Ascending aorta (tissue), 2 donors: ENCODE data around the gene FAM13B. TPM values are rescaled to one million over a fixed set of nuclear protein-coding genes. Genes with fewer than 3 reads are reported as not detected.

Source experiments
- DNase-seq, 2 donors: peaks; one replicate each; pipeline ENCODE4 v3.0.0-alpha.2; 2019; ENCODE audit warnings: low spot score in 2 of 2
- H3K27ac ChIP-seq, 2 donors: fragments of 200-600 bp; sonication (generic); one replicate each; pipeline ENCODE4 v1.5.1; 2016 to 2017; ENCODE audit warnings: mild to moderate bottlenecking in 1 of 2
- H3K27me3 ChIP-seq: fragments of 200-600 bp; sonication (generic); one replicate; pipeline ENCODE4 v1.5.1; 2017
- H3K36me3 ChIP-seq, 2 donors: fragments of 200-600 bp; sonication (generic); one replicate each; pipeline ENCODE4 v1.5.1; 2016
- H3K4me1 ChIP-seq, 2 donors: fragments of 200-600 bp; sonication (generic); one replicate each; pipeline ENCODE4 v1.5.1; 2016 to 2017; ENCODE audit warnings: mild to moderate bottlenecking in 1 of 2
- H3K4me3 ChIP-seq, 2 donors: fragments of 200-600 bp; sonication (generic); one replicate each; pipeline ENCODE4 v1.5.1; 2016 to 2017; ENCODE audit warnings: mild to moderate bottlenecking in 1 of 2
- H3K9me3 ChIP-seq, 2 donors: fragments of 200-600 bp; sonication (generic); one replicate each; pipeline ENCODE4 v1.5.1; 2016
- intact Hi-C: fragments of 100-400 bp; cut with DNase I; formaldehyde crosslinking; loops from one replicate; pipeline ENCODE4 v1.15.1; 2023
- total RNA-seq: library from RNA; depleted of rRNA; stranded (reverse); fragments of >200 nt; gene quantifications from one replicate; pipeline ENCODE4 v1.1.0, GENCODE V29; 2016
- TF ChIP-seq, protein P1 (sequence below), 3 experiments: fragments of 200-600 bp in 2 of 3; fragments of 450-650 bp in 1 of 3; sonication (generic) in 2 of 3; IDR thresholded peaks; one replicate each; pipeline ENCODE4 v1.5.1; 2016 to 2019; ENCODE audit warnings: antibody characterized with exemption in 3 of 3, mild to moderate bottlenecking in 1 of 3, moderate library complexity in 1 of 3

FAM13B gene
- total RNA-seq, 1 donor from 2014 or later, result 19.2 TPM

DNA sequence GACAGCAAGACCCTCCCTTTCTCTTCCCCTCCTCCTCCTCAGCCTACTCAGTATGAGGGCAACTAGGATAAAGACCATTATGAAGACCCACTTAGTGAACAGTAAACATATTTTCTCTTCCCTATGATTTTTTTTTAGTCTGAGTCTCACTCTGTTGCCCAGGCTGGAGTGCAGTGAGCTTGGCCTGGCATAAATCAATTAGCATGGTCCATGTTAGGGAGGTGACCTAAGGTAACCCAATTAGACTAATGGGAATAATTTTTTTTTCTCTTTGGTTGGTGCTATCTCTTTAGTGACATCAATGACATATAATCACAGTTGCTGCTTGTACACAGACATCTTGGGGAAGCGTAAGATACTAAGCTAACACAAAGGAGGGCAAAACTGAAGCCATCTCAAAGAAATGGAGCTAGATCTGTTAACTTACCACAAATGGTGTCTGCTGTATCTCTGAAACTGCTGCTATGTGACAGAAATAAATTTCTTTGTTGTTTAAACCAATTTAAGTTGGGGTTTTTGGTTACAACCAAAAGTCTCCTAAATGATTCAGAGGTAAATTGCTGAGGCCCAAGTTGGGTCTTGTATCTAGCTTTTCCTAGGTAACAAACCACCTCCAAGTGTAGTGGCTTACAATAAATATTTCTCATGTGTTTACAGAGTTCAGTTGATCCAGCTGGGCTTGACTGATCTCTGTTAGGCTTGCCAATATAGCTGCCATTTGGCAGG, 130.3 kb downstream of the FAM13B start:
- H3K27me3 ChIP-seq, result no peaks in the 10 kb centered on the region

DNA sequence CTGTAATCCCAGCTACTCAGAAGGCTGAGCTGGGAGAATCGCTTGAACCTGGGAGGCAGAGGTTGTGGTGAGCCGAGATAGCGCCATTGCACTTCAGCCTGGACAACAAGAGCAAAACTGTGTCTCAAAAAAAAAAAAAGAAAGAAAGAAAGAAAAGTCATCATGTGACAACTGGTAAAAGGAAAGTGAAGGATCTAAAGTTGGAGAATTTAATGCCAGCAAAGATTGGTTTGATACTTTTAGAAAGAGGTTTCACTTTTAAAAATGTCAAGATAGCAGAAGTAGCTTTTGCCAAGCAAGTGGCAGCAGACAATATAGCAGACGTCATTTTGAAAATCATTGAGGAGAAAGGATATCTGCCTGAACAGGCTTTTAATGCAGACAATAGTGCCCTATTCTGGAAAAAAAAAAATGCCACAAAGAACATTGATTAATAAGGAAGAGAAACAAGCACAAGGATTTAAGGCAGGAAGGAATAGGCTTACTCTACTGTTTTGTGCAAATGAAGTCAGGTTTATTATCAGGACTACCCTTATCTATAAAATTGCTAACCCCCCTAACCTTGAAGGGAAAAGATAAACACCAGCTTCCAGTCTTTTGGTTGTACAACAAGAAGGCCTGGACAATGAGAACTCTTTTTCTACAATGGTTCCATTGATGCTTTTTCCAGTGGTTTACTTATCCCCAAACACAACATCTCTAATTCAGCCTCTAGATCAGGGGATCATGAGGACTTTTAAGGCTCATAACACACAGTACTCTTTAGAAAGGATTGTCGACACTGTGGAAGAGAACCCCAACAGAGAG, 131.7 kb downstream of the FAM13B start:
- DNase-seq, result no peak
- Histone ChIP-seq H3K36me3 (no peaks in the 10 kb centered on the region), H3K4me3 (no peak overlapping the region), H3K4me1 (no peaks in the 10 kb centered on the region), H3K27ac (no peak overlapping the region), H3K9me3 (no peaks in the 10 kb centered on the region), H3K27me3 (no peaks in the 10 kb centered on the region)
- intact Hi-C loops, result no loop called here
- TF ChIP-seq, protein P1, sequence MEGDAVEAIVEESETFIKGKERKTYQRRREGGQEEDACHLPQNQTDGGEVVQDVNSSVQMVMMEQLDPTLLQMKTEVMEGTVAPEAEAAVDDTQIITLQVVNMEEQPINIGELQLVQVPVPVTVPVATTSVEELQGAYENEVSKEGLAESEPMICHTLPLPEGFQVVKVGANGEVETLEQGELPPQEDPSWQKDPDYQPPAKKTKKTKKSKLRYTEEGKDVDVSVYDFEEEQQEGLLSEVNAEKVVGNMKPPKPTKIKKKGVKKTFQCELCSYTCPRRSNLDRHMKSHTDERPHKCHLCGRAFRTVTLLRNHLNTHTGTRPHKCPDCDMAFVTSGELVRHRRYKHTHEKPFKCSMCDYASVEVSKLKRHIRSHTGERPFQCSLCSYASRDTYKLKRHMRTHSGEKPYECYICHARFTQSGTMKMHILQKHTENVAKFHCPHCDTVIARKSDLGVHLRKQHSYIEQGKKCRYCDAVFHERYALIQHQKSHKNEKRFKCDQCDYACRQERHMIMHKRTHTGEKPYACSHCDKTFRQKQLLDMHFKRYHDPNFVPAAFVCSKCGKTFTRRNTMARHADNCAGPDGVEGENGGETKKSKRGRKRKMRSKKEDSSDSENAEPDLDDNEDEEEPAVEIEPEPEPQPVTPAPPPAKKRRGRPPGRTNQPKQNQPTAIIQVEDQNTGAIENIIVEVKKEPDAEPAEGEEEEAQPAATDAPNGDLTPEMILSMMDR (IDR thresholded peaks at IDR 0.05), result no peak

More for the DNA sequence above, 130.3 kb downstream of the FAM13B start:
- intact Hi-C loops, result no loop called here
- no peaks in the 10 kb centered on the region for H3K9me3 ChIP-seq
- no peak overlapping the region for H3K27ac ChIP-seq
- H3K36me3 ChIP-seq, result no peaks in the 10 kb centered on the region
- DNase-seq, result no peak
- H3K4me3 ChIP-seq, result no peak overlapping the region
- no peaks in the 10 kb centered on the region for H3K4me1 ChIP-seq
- TF ChIP-seq, protein P1 (IDR thresholded peaks at IDR 0.05), result no peak

DNA sequence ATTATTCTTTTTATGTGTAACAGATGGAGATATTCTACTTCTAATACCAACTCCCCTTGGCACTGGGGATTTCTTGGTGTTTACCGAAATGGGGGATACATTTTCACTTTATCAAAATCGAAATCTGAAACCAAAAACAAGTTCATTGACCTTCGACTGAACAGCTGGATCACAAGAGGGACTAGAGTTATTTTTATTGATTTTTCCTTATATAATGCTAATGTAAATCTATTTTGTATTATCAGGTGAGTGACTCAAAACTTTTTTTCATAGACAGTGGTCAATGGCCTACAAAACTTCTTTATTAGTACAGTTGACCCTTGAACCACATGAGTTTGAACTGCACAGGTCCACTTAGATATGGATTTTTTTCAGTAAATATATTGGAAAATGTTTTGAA, 133.4 kb downstream of the FAM13B start:
- no peak for DNase-seq
- Histone ChIP-seq H3K9me3 (no peaks in the 10 kb centered on the region), H3K27me3 (no peaks in the 10 kb centered on the region), H3K4me1 (no peaks in the 10 kb centered on the region), H3K36me3 (no peaks in the 10 kb centered on the region), H3K4me3 (no peak overlapping the region), H3K27ac (no peak overlapping the region)
- intact Hi-C loops, result no loop called here
- TF ChIP-seq, protein P1 (IDR thresholded peaks at IDR 0.05), result no peak

DNA sequence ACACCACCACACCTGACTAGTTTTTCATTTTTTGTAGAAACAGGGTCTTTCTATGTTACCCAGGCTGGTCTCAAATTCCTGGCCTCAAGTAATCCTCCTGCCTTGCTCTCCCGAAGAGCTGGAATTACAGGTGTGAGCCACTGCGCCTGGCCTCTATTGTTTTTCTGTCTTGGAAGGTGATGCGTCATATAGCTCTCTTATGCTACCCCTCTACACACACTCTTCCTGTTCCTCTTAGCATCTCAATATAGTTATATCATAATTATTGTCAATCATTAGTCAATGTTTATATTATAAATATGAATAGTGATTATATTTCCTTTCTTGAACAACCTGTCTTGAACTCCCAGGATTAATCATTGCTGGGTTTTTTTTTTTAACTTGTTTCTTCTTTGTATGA, 136.3 kb downstream of the FAM13B start:
- no peaks in the 10 kb centered on the region for H3K4me1 ChIP-seq
- TF ChIP-seq, protein P1 (IDR thresholded peaks at IDR 0.05), result no peak
- H3K4me3 ChIP-seq, result no peak overlapping the region
- no peak for DNase-seq
- intact Hi-C loops, result no loop called here
- no peaks in the 10 kb centered on the region for H3K36me3 ChIP-seq
- no peaks in the 10 kb centered on the region for H3K9me3 ChIP-seq
- H3K27me3 ChIP-seq, result no peaks in the 10 kb centered on the region
- H3K27ac ChIP-seq, result no peak overlapping the region

DNA sequence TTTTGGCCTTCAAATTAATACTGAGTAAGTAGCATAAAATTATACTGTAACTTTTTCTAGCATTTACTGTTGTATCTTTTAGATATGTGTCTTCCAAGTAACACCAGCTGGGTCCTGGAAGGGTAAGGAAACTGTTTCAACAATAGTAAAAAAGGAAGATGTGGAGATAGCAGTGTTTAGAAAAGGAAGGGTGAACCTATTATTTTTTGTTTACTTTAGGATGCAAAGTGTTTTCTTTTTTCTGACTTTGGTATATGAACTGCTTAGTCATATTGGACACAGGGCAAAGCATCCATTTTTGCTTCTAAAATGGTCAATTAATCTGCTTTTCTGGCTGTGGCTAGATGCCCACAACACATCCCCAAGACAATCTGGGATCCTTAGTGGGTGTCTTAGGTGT, 138.3 kb downstream of the FAM13B start:
- TF ChIP-seq, protein P1 (IDR thresholded peaks at IDR 0.05), result no peak
- Histone ChIP-seq H3K36me3 (no peaks in the 10 kb centered on the region), H3K4me1 (no peaks in the 10 kb centered on the region), H3K27me3 (no peaks in the 10 kb centered on the region), H3K4me3 (no peak overlapping the region), H3K27ac (no peak overlapping the region), H3K9me3 (no peaks in the 10 kb centered on the region)
- intact Hi-C loops, result no loop called here
- no peak for DNase-seq
